OCI-LY3 (cell line): ENCODE results near the gene SPANXD.

Source experiments
- EZH2phosphoT487 ChIP-seq: fragments of 200-600 bp; shearing (Covaris generic); IDR thresholded peaks from 2 replicates; pipeline ENCODE4 v1.6.1; 2018; ENCODE audit warnings: antibody characterized with exemption, mixed run types, low read depth
- TF ChIP-seq, protein P1 (sequence below): fragments of 200-600, 300-600 bp; sonication (generic); IDR thresholded peaks from 2 replicates; pipeline ENCODE4 v1.5.1; 2014; ENCODE audit warnings: antibody characterized with exemption, low read length, low read depth

DNA sequence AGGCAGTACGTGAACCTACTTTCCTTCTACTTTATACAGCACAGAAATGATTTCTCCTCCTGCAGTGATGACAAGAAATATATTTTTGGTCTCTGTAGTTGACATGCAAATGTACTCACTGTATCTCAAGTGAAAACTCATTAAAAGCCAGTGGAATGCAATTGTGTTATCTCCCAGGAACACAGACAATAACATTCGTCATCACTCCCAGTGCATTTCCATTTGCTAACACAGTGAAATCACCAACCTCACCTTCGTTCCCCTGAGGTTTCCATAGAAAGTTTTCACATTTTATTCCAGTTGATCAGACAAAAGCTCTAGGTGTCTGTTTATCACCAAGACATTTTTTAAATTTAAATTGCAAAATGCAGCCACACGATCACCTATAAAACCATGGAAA is 2.5 kb upstream of the SPANXD start:
- TF ChIP-seq, protein P1, sequence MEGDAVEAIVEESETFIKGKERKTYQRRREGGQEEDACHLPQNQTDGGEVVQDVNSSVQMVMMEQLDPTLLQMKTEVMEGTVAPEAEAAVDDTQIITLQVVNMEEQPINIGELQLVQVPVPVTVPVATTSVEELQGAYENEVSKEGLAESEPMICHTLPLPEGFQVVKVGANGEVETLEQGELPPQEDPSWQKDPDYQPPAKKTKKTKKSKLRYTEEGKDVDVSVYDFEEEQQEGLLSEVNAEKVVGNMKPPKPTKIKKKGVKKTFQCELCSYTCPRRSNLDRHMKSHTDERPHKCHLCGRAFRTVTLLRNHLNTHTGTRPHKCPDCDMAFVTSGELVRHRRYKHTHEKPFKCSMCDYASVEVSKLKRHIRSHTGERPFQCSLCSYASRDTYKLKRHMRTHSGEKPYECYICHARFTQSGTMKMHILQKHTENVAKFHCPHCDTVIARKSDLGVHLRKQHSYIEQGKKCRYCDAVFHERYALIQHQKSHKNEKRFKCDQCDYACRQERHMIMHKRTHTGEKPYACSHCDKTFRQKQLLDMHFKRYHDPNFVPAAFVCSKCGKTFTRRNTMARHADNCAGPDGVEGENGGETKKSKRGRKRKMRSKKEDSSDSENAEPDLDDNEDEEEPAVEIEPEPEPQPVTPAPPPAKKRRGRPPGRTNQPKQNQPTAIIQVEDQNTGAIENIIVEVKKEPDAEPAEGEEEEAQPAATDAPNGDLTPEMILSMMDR: no peak
- no peak for TF ChIP-seq EZH2phosphoT487
